ENCODE data around the gene ASPRV1. TPM values are rescaled to one million over a fixed set of nuclear protein-coding genes. Genes with fewer than 3 reads are reported as not detected.

Gene ASPRV1
- total and polyA plus RNA-seq, 4 donors, result 0.19 to 0.75 (median 0.23) TPM

GRCh38 chr2:69950241-69950640, 11.2 kb downstream of the ASPRV1 start:
- no peak overlapping the region for H3K4me3 ChIP-seq (ENCODE audit: low read depth in 1 of 3, low read length in 3 of 3)

GRCh38 chr2:69948963-69949645, 12.3 kb downstream of the ASPRV1 start:
- H3K4me1 ChIP-seq (ENCODE audit: control insufficient read depth in 4 of 4, insufficient read depth in 4 of 4, low read length in 3 of 4), result no peaks in the 10 kb centered on the region
- H3K9me3 ChIP-seq (ENCODE audit: control insufficient read depth in 4 of 4, low read length in 3 of 4), result no peaks in the 10 kb centered on the region
- DNase-seq (ENCODE audit: low spot score), result no peak
- no peak overlapping the region for H3K9ac ChIP-seq (ENCODE audit: low read depth in 1 of 2, low read length in 2 of 2)
- H3K27ac ChIP-seq (ENCODE audit: low read depth in 1 of 2, low read length in 2 of 2), result no peak overlapping the region
- H3K36me3 ChIP-seq (ENCODE audit: control insufficient read depth in 4 of 4, insufficient read depth in 3 of 4, low read depth in 1 of 4, low read length in 3 of 4), result no peaks in the 10 kb centered on the region
- no peak overlapping the region for H3K4me3 ChIP-seq (ENCODE audit: low read depth in 1 of 3, low read length in 3 of 3)
- TF ChIP-seq ATF3 (IDR thresholded peaks at IDR 0.05), result no peak
- no peak for TF ChIP-seq FOXA2 (IDR thresholded peaks at IDR 0.05)
- no peak for TF ChIP-seq NR2F2 (IDR thresholded peaks at IDR 0.05)
- TF ChIP-seq YY1 (IDR thresholded peaks at IDR 0.05), result no peak
- no peak for TF ChIP-seq SP1 (IDR thresholded peaks at IDR 0.05)
- no peak for TF ChIP-seq HNF4G (IDR thresholded peaks at IDR 0.05)
- no peak for TF ChIP-seq JUND (IDR thresholded peaks at IDR 0.05)
- no peak for TF ChIP-seq RXRA (IDR thresholded peaks at IDR 0.05)
- no peak for TF ChIP-seq ZBTB33 (IDR thresholded peaks at IDR 0.05)
- TF ChIP-seq GABPA (IDR thresholded peaks at IDR 0.05 in 1 of 2, conservative IDR thresholded peaks at IDR 0.05 in 1 of 2), result no peak
- TF ChIP-seq CTCF (IDR thresholded peaks at IDR 0.05; ENCODE audit: low read depth, low read length, missing input control), result no peak
- no peak for TF ChIP-seq TAF1 (conservative IDR thresholded peaks at IDR 0.05)
- TF ChIP-seq REST (IDR thresholded peaks at IDR 0.05), result no peak
- TF ChIP-seq HNF4A (conservative IDR thresholded peaks at IDR 0.05), result no peak
- no peak for TF ChIP-seq FOXA1 (IDR thresholded peaks at IDR 0.05)
- no peak for TF ChIP-seq RAD21 (IDR thresholded peaks at IDR 0.05)
- TF ChIP-seq MAX (IDR thresholded peaks at IDR 0.05), result no peak
- TF ChIP-seq EGR1 (IDR thresholded peaks at IDR 0.05; ENCODE audit: low read depth in 2 of 2), result no peak
- WGBS, result 71% methylated on average over 21 of the region's 21 CpGs
- H3K27me3 ChIP-seq (ENCODE audit: control insufficient read depth in 4 of 4, insufficient read depth in 4 of 4, low read length in 3 of 4), result no peaks in the 10 kb centered on the region

More at GRCh38 chr2:69950241-69950640, 11.2 kb downstream of the ASPRV1 start:
- DNase-seq (ENCODE audit: low spot score), result no peak
- no peak overlapping the region for H3K9ac ChIP-seq (ENCODE audit: low read depth in 1 of 2, low read length in 2 of 2)
- no peak overlapping the region for H3K27ac ChIP-seq (ENCODE audit: low read depth in 1 of 2, low read length in 2 of 2)
- no peaks in the 10 kb centered on the region for H3K27me3 ChIP-seq (ENCODE audit: control insufficient read depth in 4 of 4, insufficient read depth in 4 of 4, low read length in 3 of 4)
- 87% methylated on average over 5 of the region's 5 CpGs for WGBS
- H3K36me3 ChIP-seq (ENCODE audit: control insufficient read depth in 4 of 4, insufficient read depth in 3 of 4, low read depth in 1 of 4, low read length in 3 of 4), result no peaks in the 10 kb centered on the region
- no peaks in the 10 kb centered on the region for H3K9me3 ChIP-seq (ENCODE audit: control insufficient read depth in 4 of 4, low read length in 3 of 4)
- no peak for TF ChIP-seq HNF4A (conservative IDR thresholded peaks at IDR 0.05)
- no peak for TF ChIP-seq ATF3 (IDR thresholded peaks at IDR 0.05)
- no peaks in the 10 kb centered on the region for H3K4me1 ChIP-seq (ENCODE audit: control insufficient read depth in 4 of 4, insufficient read depth in 4 of 4, low read length in 3 of 4)

Measured in liver (tissue), 9 donors.